ENCODE results near the gene CLDN5. TPM values are rescaled to one million over a fixed set of nuclear protein-coding genes. Genes with fewer than 3 reads are reported as not detected.

Gene CLDN5
- total and polyA plus RNA-seq, 7 donors: 3.5 to 129 (median 57.4) TPM

DNA sequence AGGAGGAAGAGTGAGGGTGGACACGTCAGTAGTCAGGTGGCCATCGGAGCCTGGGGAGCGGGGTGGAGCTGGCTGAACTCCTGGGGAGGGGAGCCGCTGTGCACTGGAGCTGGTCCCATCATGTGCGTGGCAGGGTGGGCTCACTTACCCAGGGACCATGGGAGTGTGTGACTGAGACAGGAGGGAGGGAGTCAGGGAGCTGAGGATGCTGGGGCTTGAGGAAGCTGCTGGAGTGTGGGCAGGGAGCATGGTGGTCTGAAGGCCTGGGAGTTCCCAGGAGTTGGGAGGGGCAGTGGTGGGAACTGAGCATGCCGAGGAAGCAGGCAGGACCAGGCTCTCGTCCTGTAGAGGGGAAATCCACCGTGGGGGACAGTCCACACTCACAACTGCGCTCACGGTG lies 18.0 kb downstream of the CLDN5 start:
- H3K4me1 ChIP-seq: no peaks in the 10 kb centered on the region
- no peaks in the 10 kb centered on the region for H3K9me3 ChIP-seq
- no peak overlapping the region for H3K27ac ChIP-seq
- no peaks in the 10 kb centered on the region for H3K27me3 ChIP-seq
- no peak overlapping the region for H3K4me3 ChIP-seq
- intact Hi-C loops (cut with DNase I): no loop called here
- 90 to 95% methylated on average over 10 of the region's 10 CpGs for WGBS, 2 donors
- no peaks in the 10 kb centered on the region for H3K36me3 ChIP-seq
- TF ChIP-seq EP300 (IDR thresholded peaks at IDR 0.05): no peak
- no peak for DNase-seq

DNA sequence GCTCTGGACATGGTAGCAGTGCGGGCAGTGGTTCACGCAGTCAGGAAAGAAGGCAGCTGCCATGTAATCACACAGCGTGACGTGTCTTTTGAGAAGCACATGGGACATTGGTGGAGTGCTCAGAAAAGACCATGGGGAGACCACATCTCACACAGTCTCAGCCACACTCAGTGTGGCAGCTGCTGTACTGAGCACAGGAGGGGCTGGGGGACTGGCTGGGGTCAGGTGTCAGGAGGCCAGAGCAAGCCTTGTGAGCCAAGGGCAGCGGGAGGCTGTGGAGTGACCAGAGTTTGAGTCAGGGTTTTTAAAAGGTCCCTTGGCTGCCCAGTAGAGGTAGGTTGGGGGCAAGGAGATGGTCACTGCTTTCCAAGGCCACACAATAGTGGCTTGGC lies 18.5 kb downstream of the CLDN5 start:
- Histone ChIP-seq H3K36me3 (no peaks in the 10 kb centered on the region), H3K4me1 (no peaks in the 10 kb centered on the region), H3K4me3 (no peak overlapping the region), H3K27me3 (no peaks in the 10 kb centered on the region), H3K9me3 (no peaks in the 10 kb centered on the region), H3K27ac (no peak overlapping the region)
- WGBS, 2 donors: 91 to 95% methylated on average over 5 of the region's 5 CpGs
- intact Hi-C loops (cut with DNase I): no loop called here
- DNase-seq: no peak
- TF ChIP-seq EP300 (IDR thresholded peaks at IDR 0.05) (no peak), POLR2A (IDR thresholded peaks at IDR 0.05) (no peak), POLR2AphosphoS5 (IDR thresholded peaks at IDR 0.05) (no peak)
- TF ChIP-seq, protein P1, sequence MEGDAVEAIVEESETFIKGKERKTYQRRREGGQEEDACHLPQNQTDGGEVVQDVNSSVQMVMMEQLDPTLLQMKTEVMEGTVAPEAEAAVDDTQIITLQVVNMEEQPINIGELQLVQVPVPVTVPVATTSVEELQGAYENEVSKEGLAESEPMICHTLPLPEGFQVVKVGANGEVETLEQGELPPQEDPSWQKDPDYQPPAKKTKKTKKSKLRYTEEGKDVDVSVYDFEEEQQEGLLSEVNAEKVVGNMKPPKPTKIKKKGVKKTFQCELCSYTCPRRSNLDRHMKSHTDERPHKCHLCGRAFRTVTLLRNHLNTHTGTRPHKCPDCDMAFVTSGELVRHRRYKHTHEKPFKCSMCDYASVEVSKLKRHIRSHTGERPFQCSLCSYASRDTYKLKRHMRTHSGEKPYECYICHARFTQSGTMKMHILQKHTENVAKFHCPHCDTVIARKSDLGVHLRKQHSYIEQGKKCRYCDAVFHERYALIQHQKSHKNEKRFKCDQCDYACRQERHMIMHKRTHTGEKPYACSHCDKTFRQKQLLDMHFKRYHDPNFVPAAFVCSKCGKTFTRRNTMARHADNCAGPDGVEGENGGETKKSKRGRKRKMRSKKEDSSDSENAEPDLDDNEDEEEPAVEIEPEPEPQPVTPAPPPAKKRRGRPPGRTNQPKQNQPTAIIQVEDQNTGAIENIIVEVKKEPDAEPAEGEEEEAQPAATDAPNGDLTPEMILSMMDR (IDR thresholded peaks at IDR 0.05): no peak

DNA sequence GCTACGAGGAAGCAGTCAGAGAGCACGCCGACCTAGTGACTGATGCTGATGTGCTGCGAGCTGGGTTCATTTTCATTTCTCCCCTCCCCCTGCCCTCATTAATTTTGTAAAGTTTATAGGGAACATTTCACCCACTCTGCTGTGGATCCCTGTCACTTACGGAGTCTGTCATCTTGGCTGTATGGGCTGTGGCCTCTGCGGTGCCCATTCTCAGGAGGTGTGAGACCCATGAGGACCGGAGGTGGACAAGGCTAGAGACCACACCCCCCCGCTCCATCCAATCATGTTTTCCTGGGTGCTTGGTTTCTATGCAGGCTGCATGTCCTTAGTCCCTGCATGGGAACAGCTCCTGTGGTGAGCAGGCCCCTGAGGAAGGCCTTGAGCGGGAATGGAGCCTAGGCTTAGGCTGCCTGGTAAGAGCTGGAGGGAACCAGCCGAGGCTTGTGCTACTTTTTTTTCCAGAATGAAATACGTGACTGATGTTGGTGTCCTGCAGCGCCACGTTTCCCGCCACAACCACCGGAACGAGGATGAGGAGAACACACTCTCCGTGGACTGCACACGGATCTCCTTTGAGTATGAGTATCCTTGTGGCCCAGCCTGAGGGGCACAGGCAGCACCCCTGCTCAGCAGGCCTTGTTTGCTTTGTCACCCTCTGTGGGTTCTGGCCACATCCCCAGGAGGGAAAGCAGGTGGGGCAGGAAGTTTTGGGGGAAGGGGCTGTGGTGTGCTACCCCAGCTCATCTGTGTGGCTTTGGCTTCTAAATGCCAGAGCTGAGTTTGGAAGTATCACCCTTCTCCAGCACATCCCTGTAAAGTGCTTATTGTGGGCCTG lies 19.1 kb downstream of the CLDN5 start:
- TF ChIP-seq EP300 (IDR thresholded peaks at IDR 0.05): no peak
- TF ChIP-seq, protein P1 (IDR thresholded peaks at IDR 0.05): no peak
- no peak for TF ChIP-seq POLR2A (IDR thresholded peaks at IDR 0.05)
- no peak for TF ChIP-seq POLR2AphosphoS5 (IDR thresholded peaks at IDR 0.05)
- DNase-seq: no peak
- no peak overlapping the region for H3K4me3 ChIP-seq
- no peaks in the 10 kb centered on the region for H3K4me1 ChIP-seq
- intact Hi-C loops (cut with DNase I): no loop called here
- no peaks in the 10 kb centered on the region for H3K9me3 ChIP-seq
- WGBS, 2 donors: 78 to 95% methylated on average over 18 of the region's 18 CpGs
- H3K27me3 ChIP-seq: no peaks in the 10 kb centered on the region
- H3K36me3 ChIP-seq: no peaks in the 10 kb centered on the region
- H3K27ac ChIP-seq: no peak overlapping the region

DNA sequence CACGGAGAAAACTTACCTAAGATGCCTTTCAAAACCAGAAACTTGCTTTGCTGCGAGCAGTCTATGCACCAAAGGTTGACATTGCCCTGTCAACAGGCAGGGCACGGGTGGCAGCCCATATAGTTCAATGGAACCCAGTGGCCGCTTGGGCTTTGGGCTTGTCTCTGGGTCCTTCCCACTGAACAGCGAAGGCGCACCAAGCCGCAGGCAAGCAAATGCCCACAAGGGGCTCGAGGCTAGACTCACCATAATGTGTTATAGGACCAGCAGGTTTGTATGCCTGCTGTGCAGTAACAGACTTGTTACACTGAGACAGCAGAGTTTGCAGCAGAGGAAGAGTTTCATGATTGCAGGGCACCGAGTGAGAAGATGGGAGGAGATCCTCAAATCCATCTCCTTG lies 20.3 kb downstream of the CLDN5 start:
- intact Hi-C loops (cut with DNase I): no loop called here
- Histone ChIP-seq H3K27me3 (no peaks in the 10 kb centered on the region), H3K4me3 (no peak overlapping the region), H3K36me3 (no peaks in the 10 kb centered on the region), H3K9me3 (no peaks in the 10 kb centered on the region), H3K27ac (no peak overlapping the region), H3K4me1 (no peaks in the 10 kb centered on the region)
- WGBS, 2 donors: 95% methylated on average over 9 of the region's 9 CpGs
- TF ChIP-seq POLR2AphosphoS5 (IDR thresholded peaks at IDR 0.05): no peak
- TF ChIP-seq POLR2A (IDR thresholded peaks at IDR 0.05): no peak
- no peak for TF ChIP-seq EP300 (IDR thresholded peaks at IDR 0.05)
- TF ChIP-seq, protein P1 (IDR thresholded peaks at IDR 0.05): no peak
- no peak for DNase-seq

DNA sequence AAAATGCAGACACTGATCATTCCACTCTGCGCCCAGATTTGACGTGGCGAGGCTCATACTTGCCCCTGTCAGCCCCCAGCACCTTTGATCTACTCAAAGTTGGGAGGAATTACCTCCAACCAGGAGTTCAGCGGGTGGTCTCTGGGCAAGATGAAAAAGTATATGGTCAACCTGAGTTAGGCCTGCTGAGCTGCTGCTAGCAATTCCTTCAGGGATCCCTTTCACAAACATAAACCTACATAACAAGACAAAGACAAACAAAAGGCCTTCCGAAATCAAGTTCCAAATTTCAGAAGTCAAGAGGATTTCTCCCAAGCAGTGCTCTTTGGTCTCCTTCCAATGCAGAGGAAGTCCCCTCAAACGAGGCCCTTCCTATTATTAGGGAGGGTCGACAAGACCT lies 20.8 kb downstream of the CLDN5 start:
- no peak for DNase-seq
- Histone ChIP-seq H3K27ac (no peak overlapping the region), H3K4me3 (no peak overlapping the region), H3K4me1 (no peaks in the 10 kb centered on the region), H3K27me3 (no peaks in the 10 kb centered on the region), H3K36me3 (no peaks in the 10 kb centered on the region), H3K9me3 (no peaks in the 10 kb centered on the region)
- intact Hi-C loops (cut with DNase I): no loop called here
- 88 to 91% methylated on average over 7 of the region's 7 CpGs for WGBS, 2 donors
- TF ChIP-seq POLR2AphosphoS5 (IDR thresholded peaks at IDR 0.05) (no peak), POLR2A (IDR thresholded peaks at IDR 0.05) (no peak), EP300 (IDR thresholded peaks at IDR 0.05) (no peak)
- TF ChIP-seq, protein P1 (IDR thresholded peaks at IDR 0.05): no peak

All from sigmoid colon (tissue), 7 donors.